ENCODE data around the gene TOX3.

DNA sequence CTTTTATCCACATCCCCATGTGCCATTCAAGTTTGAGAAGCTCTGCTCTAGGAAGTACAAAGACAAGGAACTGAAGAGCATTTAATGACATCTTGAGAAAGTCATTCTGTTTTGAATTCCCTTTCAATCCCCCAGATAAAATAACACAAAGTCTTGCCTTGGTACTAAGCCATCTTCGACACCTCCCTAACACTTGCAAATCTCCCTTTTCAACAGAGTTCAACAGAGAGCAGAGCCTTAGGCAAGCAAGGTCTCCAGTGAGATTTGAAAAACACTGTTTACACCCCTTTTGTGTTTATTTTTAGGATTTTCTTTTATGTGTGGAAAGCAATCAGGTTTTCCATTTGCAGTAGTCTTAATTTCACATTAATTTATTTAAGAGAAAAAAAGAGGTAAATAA lies 13.6 kb downstream of the TOX3 start:
- TF ChIP-seq, protein P1, sequence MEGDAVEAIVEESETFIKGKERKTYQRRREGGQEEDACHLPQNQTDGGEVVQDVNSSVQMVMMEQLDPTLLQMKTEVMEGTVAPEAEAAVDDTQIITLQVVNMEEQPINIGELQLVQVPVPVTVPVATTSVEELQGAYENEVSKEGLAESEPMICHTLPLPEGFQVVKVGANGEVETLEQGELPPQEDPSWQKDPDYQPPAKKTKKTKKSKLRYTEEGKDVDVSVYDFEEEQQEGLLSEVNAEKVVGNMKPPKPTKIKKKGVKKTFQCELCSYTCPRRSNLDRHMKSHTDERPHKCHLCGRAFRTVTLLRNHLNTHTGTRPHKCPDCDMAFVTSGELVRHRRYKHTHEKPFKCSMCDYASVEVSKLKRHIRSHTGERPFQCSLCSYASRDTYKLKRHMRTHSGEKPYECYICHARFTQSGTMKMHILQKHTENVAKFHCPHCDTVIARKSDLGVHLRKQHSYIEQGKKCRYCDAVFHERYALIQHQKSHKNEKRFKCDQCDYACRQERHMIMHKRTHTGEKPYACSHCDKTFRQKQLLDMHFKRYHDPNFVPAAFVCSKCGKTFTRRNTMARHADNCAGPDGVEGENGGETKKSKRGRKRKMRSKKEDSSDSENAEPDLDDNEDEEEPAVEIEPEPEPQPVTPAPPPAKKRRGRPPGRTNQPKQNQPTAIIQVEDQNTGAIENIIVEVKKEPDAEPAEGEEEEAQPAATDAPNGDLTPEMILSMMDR (IDR thresholded peaks at IDR 0.05; ENCODE audit: insufficient read depth, low read length, poor library complexity, severe bottlenecking), result no peak
- no peak for TF ChIP-seq EZH2phosphoT487 (conservative IDR thresholded peaks at IDR 0.05; ENCODE audit: low read length)

Data from SU-DHL-6 (cell line).